ENCODE results near the gene CHST11.

The CHST11 gene

GRCh38 chr12:104686196-104686595, 229.4 kb downstream of the CHST11 start:
- DNase-seq = no peak

GRCh38 chr12:104687823-104688573, 231.2 kb downstream of the CHST11 start:
- no peak for DNase-seq

- DNase-seq = no peak
These were observed 232.9 kb downstream of the CHST11 start for GRCh38 chr12:104689635-104690034.

- DNase-seq = no peak
These were observed 235.2 kb downstream of the CHST11 start for GRCh38 chr12:104691721-104692556.

GRCh38 chr12:104692557-104693218, 235.9 kb downstream of the CHST11 start:
- DNase-seq = no peak

- DNase-seq = no peak
These were observed 236.7 kb downstream of the CHST11 start for GRCh38 chr12:104693493-104693892.

- DNase-seq = no peak
These were observed 237.4 kb downstream of the CHST11 start for GRCh38 chr12:104694161-104694560.

GRCh38 chr12:104694711-104695110, 238.0 kb downstream of the CHST11 start:
- DNase-seq = no peak

- DNase-seq = peak; percentile 87
These were observed 238.9 kb downstream of the CHST11 start for GRCh38 chr12:104695453-104696148.

- DNase-seq = no peak
These were observed 240.4 kb downstream of the CHST11 start for GRCh38 chr12:104697186-104697585.

GRCh38 chr12:104698871-104699270, 242.1 kb downstream of the CHST11 start:
- no peak for DNase-seq

GRCh38 chr12:104699489-104700190, 242.9 kb downstream of the CHST11 start:
- no peak for DNase-seq

- no peak for DNase-seq
These were observed 243.6 kb downstream of the CHST11 start for GRCh38 chr12:104700324-104700723.

- DNase-seq = no peak
These were observed 244.6 kb downstream of the CHST11 start for GRCh38 chr12:104701301-104701700.

GRCh38 chr12:104701756-104702155, 245.0 kb downstream of the CHST11 start:
- no peak for DNase-seq

GRCh38 chr12:104702565-104703139, 245.9 kb downstream of the CHST11 start:
- no peak for DNase-seq

- no peak for DNase-seq
These were observed 246.6 kb downstream of the CHST11 start for GRCh38 chr12:104703372-104703771.

GRCh38 chr12:104704224-104704779, 247.6 kb downstream of the CHST11 start:
- DNase-seq = no peak

GRCh38 chr12:104707194-104707593, 250.4 kb downstream of the CHST11 start:
- no peak for DNase-seq

GRCh38 chr12:104707794-104708558, 251.2 kb downstream of the CHST11 start:
- DNase-seq = no peak

- no peak for DNase-seq
These were observed 252.1 kb downstream of the CHST11 start for GRCh38 chr12:104708891-104709290.

Measured in activated CD8-positive, alpha-beta memory T cell treated with anti-CD3 and anti-CD28 coated beads for 24 hours (primary cell).